Measurements from ENCODE around the gene ERC2.

The ERC2 gene

GRCh38 chr3:56190771-56191305, 277.4 kb downstream of the ERC2 start:
- DNase-seq (ENCODE audit: low read depth in 1 of 2, low spot score in 1 of 2), result no peak

- DNase-seq (ENCODE audit: low read depth in 1 of 2, low spot score in 1 of 2), result no peak
Measured at GRCh38 chr3:56190130-56190529, 278.1 kb downstream of the ERC2 start.

- no peak for DNase-seq (ENCODE audit: low read depth in 1 of 2, low spot score in 1 of 2)
Measured at GRCh38 chr3:56189536-56189935, 278.7 kb downstream of the ERC2 start.

GRCh38 chr3:56188201-56188600, 280.1 kb downstream of the ERC2 start:
- no peak for DNase-seq (ENCODE audit: low read depth in 1 of 2, low spot score in 1 of 2)

GRCh38 chr3:56187051-56187450, 281.2 kb downstream of the ERC2 start:
- DNase-seq (ENCODE audit: low read depth in 1 of 2, low spot score in 1 of 2), result no peak

- DNase-seq (ENCODE audit: low read depth in 1 of 2, low spot score in 1 of 2), result no peak
Measured at GRCh38 chr3:56185827-56186226, 282.4 kb downstream of the ERC2 start.

- no peak for DNase-seq (ENCODE audit: low read depth in 1 of 2, low spot score in 1 of 2)
Measured at GRCh38 chr3:56183529-56183928, 284.7 kb downstream of the ERC2 start.

- no peak for DNase-seq (ENCODE audit: low read depth in 1 of 2, low spot score in 1 of 2)
Measured at GRCh38 chr3:56180433-56180832, 287.8 kb downstream of the ERC2 start.

- no peak for DNase-seq (ENCODE audit: low read depth in 1 of 2, low spot score in 1 of 2)
Measured at GRCh38 chr3:56173601-56174000, 294.7 kb downstream of the ERC2 start.

GRCh38 chr3:56164436-56164835, 303.8 kb downstream of the ERC2 start:
- no peak for DNase-seq (ENCODE audit: low read depth in 1 of 2, low spot score in 1 of 2)

- DNase-seq (ENCODE audit: low read depth in 1 of 2, low spot score in 1 of 2), result no peak
Measured at GRCh38 chr3:56157693-56158362, 310.4 kb downstream of the ERC2 start.

GRCh38 chr3:56154297-56154696, 314.0 kb downstream of the ERC2 start:
- no peak for DNase-seq (ENCODE audit: low read depth in 1 of 2, low spot score in 1 of 2)

GRCh38 chr3:56147354-56147753, 320.9 kb downstream of the ERC2 start:
- DNase-seq (ENCODE audit: low read depth in 1 of 2, low spot score in 1 of 2), result no peak

GRCh38 chr3:56145410-56145809, 322.9 kb downstream of the ERC2 start:
- no peak for DNase-seq (ENCODE audit: low read depth in 1 of 2, low spot score in 1 of 2)

- DNase-seq (ENCODE audit: low read depth in 1 of 2, low spot score in 1 of 2), result no peak
Measured at GRCh38 chr3:56144805-56145204, 323.5 kb downstream of the ERC2 start.

- no peak for DNase-seq (ENCODE audit: low read depth in 1 of 2, low spot score in 1 of 2)
Measured at GRCh38 chr3:56137415-56137814, 330.9 kb downstream of the ERC2 start.

- DNase-seq (ENCODE audit: low read depth in 1 of 2, low spot score in 1 of 2), result no peak
Measured at GRCh38 chr3:56136514-56136913, 331.8 kb downstream of the ERC2 start.

GRCh38 chr3:56135941-56136340, 332.3 kb downstream of the ERC2 start:
- DNase-seq (ENCODE audit: low read depth in 1 of 2, low spot score in 1 of 2), result no peak

GRCh38 chr3:56133423-56133822, 334.8 kb downstream of the ERC2 start:
- DNase-seq (ENCODE audit: low read depth in 1 of 2, low spot score in 1 of 2), result no peak

- no peak for DNase-seq (ENCODE audit: low read depth in 1 of 2, low spot score in 1 of 2)
Measured at GRCh38 chr3:56132762-56133161, 335.5 kb downstream of the ERC2 start.

- DNase-seq (ENCODE audit: low read depth in 1 of 2, low spot score in 1 of 2), result no peak
Measured at GRCh38 chr3:56131974-56132590, 336.2 kb downstream of the ERC2 start.

- DNase-seq (ENCODE audit: low read depth in 1 of 2, low spot score in 1 of 2), result no peak
Measured at GRCh38 chr3:56130036-56130435, 338.2 kb downstream of the ERC2 start.

- DNase-seq (ENCODE audit: low read depth in 1 of 2, low spot score in 1 of 2), result no peak
Measured at GRCh38 chr3:56126632-56127031, 341.6 kb downstream of the ERC2 start.
